Esophagus muscularis mucosa (tissue), 4 donors: ENCODE data around the gene USP17L20. TPM values are rescaled to one million over a fixed set of nuclear protein-coding genes. Genes with fewer than 3 reads are reported as not detected.
"Not testable (repeated sequence)": the region's sequence is repeated elsewhere in the genome, so short reads cannot be mapped to it uniquely, and the experiment has no call there.

Source experiments
- DNase-seq: peaks from one replicate; pipeline ENCODE4 v3.0.0-alpha.2; 2017; ENCODE audit errors: extremely low spot score
- H3K27ac ChIP-seq, 4 donors: fragments of 200-600 bp; sonication (generic); replicated peaks in 1 of 4; 1 replicate in 3 of 4; 2 replicates in 1 of 4; pipeline ENCODE4 v1.5.1; 2016 to 2019; ENCODE audit warnings: mild to moderate bottlenecking in 1 of 4
- H3K27me3 ChIP-seq, 4 donors: fragments of 200-600 bp; sonication (generic); one replicate each; pipeline versions ENCODE4 v1.5.1 to v1.6.0; 2016 to 2019
- H3K36me3 ChIP-seq, 4 donors: fragments of 200-600 bp; sonication (generic); one replicate each; pipeline ENCODE4 v1.5.1; 2016 to 2019
- H3K4me1 ChIP-seq, 4 donors: fragments of 200-600 bp; sonication (generic); one replicate each; pipeline ENCODE4 v1.5.1; 2016 to 2019
- H3K4me3 ChIP-seq, 4 donors: fragments of 200-600 bp; sonication (generic); 1 replicate in 2 of 4; 2 replicates in 2 of 4; pipeline ENCODE4 v1.5.1; 2016 to 2019; ENCODE audit warnings: mild to moderate bottlenecking in 4 of 4, moderate library complexity in 1 of 4
- H3K9me3 ChIP-seq, 4 donors: fragments of 200-600 bp; sonication (generic); 1 replicate in 3 of 4; 2 replicates in 1 of 4; pipeline ENCODE4 v1.5.1; 2016 to 2019
- WGBS: methylation state at CpG from one replicate; pipeline ENCODE4 v1.1.5; 2018; 5-methylcytosine and 5-hydroxymethylcytosine counted together
- intact Hi-C: fragments of 100-400 bp; cut with DNase I; formaldehyde crosslinking; loops from one replicate; pipeline ENCODE4 v1.15.1; 2023
- total RNA-seq, 4 donors: library from RNA; depleted of rRNA; stranded (reverse); fragments of >200 nt; gene quantifications; one replicate each; pipeline versions ENCODE4 v1.1.0 to v1.2.1, GENCODE V29; 2016

Gene USP17L20
- total RNA-seq = not detected

- intact Hi-C loops, H3K27ac ChIP-seq, H3K4me3 ChIP-seq, H3K9me3 ChIP-seq, H3K36me3 ChIP-seq, H3K27me3 ChIP-seq, DNase-seq, H3K4me1 ChIP-seq: not testable (repeated sequence)
- no CpG with 5 or more reads among the region's 15 CpGs for WGBS
These were observed at the start of gene USP17L20 for GRCh38 chr4:9257824-9258223. Gene USP17L20, plus strand, starts transcription at chr4:9258124. Its CDS starts 0 bp downstream, at chr4:9258124.

DNA sequence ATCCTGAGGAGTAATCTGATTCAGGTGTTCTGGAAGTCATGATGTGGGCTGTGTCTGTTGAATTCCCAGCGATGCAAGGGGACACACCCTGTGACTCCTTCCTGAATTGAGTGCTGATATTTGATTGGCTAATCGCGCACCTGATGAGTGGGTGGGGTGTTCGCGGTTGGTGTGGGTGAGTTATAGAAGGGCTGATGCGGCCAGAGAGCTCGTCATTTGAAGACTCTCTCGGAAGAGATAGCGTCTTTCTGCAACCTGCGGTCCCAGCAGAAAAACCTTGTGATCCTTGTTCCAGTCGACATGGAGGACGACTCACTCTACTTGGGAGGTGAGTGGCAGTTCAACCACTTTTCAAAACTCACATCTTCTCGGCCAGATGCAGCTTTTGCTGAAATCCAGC is 47.6 kb upstream of the USP17L20 start, which contains the start of gene USP17L10:
TSS of gene USP17L10 (plus strand) at position 301 of the 400 bp plus-strand sequence. CDS start at position 301, 0 bp downstream.
- H3K27me3 ChIP-seq, intact Hi-C loops: not testable (repeated sequence)

GRCh38 chr4:9214701-9215100 is 43.2 kb upstream of the USP17L20 start:
- DNase-seq, intact Hi-C loops, H3K27me3 ChIP-seq, H3K36me3 ChIP-seq, H3K4me3 ChIP-seq, H3K27ac ChIP-seq, H3K9me3 ChIP-seq, H3K4me1 ChIP-seq: not testable (repeated sequence)
- 75% methylated on average over 10 of the region's 14 CpGs for WGBS

More for the DNA sequence above, 47.6 kb upstream of the USP17L20 start, which contains the start of gene USP17L10:
- not testable (repeated sequence) for H3K4me1 ChIP-seq, DNase-seq, H3K36me3 ChIP-seq, H3K9me3 ChIP-seq, H3K4me3 ChIP-seq, H3K27ac ChIP-seq
- no CpG with 5 or more reads among the region's 13 CpGs for WGBS

GRCh38 chr4:9215105-9215504 is 42.8 kb upstream of the USP17L20 start, which contains the start of gene USP17L11:
Gene USP17L11, plus strand, starts transcription at chr4:9215405. Its CDS starts 0 bp downstream, at chr4:9215405.
- H3K36me3 ChIP-seq, H3K9me3 ChIP-seq, H3K27me3 ChIP-seq, H3K4me1 ChIP-seq, H3K27ac ChIP-seq, H3K4me3 ChIP-seq, intact Hi-C loops, DNase-seq: not testable (repeated sequence)
- no CpG with 5 or more reads among the region's 14 CpGs for WGBS

- H3K36me3 ChIP-seq, H3K27ac ChIP-seq, H3K9me3 ChIP-seq, H3K4me1 ChIP-seq, H3K4me3 ChIP-seq, DNase-seq, intact Hi-C loops, H3K27me3 ChIP-seq: not testable (repeated sequence)
- no CpG with 5 or more reads among the region's 13 CpGs for WGBS
These were observed 38.1 kb upstream of the USP17L20 start, which contains the start of gene USP17L12 for GRCh38 chr4:9219852-9220251. Gene USP17L12, plus strand, starts transcription at chr4:9220152. Its CDS starts 0 bp downstream, at chr4:9220152.

DNA sequence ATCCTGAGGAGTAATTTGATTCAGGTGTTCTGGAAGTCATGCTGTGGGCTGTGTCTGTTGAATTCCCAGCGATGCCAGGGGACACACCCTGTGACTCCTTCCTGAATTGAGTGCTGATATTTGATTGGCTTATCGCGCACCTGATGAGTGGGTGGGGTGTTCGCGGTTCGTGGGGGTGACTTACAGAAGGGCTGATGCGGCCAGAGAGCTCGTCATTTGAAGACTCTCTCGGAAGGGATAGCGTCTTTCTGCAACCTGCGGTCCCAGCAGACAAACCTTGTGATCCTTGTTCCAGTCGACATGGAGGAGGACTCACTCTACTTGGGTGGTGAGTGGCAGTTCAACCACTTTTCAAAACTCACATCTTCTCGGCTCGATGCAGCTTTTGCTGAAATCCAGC is 33.3 kb upstream of the USP17L20 start, which contains the start of gene USP17L13:
TSS of gene USP17L13 (plus strand) at position 301 of the 400 bp plus-strand sequence. CDS start at position 301, 0 bp downstream.
- intact Hi-C loops, H3K27ac ChIP-seq, H3K4me1 ChIP-seq, H3K36me3 ChIP-seq, H3K9me3 ChIP-seq, H3K4me3 ChIP-seq, DNase-seq, H3K27me3 ChIP-seq: not testable (repeated sequence)
- WGBS = no CpG with 5 or more reads among the region's 14 CpGs

DNA sequence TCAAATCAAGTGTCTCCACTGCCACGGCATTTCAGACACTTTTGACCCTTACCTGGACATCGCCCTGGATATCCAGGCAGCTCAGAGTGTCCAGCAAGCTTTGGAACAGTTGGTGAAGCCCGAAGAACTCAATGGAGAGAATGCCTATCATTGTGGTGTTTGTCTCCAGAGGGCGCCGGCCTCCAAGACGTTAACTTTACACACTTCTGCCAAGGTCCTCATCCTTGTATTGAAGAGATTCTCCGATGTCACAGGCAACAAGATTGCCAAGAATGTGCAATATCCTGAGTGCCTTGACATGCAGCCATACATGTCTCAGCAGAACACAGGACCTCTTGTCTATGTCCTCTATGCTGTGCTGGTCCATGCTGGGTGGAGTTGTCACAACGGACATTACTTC is 27.7 kb upstream of the USP17L20 start:
- H3K27me3 ChIP-seq, DNase-seq, H3K4me1 ChIP-seq, intact Hi-C loops, H3K9me3 ChIP-seq, H3K4me3 ChIP-seq, H3K36me3 ChIP-seq, H3K27ac ChIP-seq: not testable (repeated sequence)
- WGBS = 86% methylated on average over 4 of the region's 8 CpGs

GRCh38 chr4:9234085-9234484 is 23.8 kb upstream of the USP17L20 start, which contains the start of gene USP17L15:
Gene USP17L15, plus strand, starts transcription at chr4:9234385. Its CDS starts 0 bp downstream, at chr4:9234385.
- H3K4me1 ChIP-seq, H3K27ac ChIP-seq, H3K27me3 ChIP-seq, DNase-seq, H3K9me3 ChIP-seq, intact Hi-C loops, H3K36me3 ChIP-seq, H3K4me3 ChIP-seq: not testable (repeated sequence)
- WGBS = no CpG with 5 or more reads among the region's 15 CpGs

GRCh38 chr4:9238461-9238860 is 19.5 kb upstream of the USP17L20 start:
- intact Hi-C loops, H3K27me3 ChIP-seq, H3K9me3 ChIP-seq, H3K4me1 ChIP-seq, H3K36me3 ChIP-seq, H3K4me3 ChIP-seq, H3K27ac ChIP-seq: not testable (repeated sequence)
- DNase-seq = peak; percentile 79
- WGBS = no CpG with 5 or more reads among the region's 12 CpGs

- DNase-seq, H3K4me3 ChIP-seq, H3K9me3 ChIP-seq, H3K27me3 ChIP-seq, H3K4me1 ChIP-seq, intact Hi-C loops, H3K36me3 ChIP-seq, H3K27ac ChIP-seq: not testable (repeated sequence)
- 80% methylated on average over 6 of the region's 14 CpGs for WGBS
These were observed 14.3 kb upstream of the USP17L20 start, which contains the start of gene USP17L17 for GRCh38 chr4:9243579-9243978. Gene USP17L17, plus strand, starts transcription at chr4:9243879. Its CDS starts 0 bp downstream, at chr4:9243879.

DNA sequence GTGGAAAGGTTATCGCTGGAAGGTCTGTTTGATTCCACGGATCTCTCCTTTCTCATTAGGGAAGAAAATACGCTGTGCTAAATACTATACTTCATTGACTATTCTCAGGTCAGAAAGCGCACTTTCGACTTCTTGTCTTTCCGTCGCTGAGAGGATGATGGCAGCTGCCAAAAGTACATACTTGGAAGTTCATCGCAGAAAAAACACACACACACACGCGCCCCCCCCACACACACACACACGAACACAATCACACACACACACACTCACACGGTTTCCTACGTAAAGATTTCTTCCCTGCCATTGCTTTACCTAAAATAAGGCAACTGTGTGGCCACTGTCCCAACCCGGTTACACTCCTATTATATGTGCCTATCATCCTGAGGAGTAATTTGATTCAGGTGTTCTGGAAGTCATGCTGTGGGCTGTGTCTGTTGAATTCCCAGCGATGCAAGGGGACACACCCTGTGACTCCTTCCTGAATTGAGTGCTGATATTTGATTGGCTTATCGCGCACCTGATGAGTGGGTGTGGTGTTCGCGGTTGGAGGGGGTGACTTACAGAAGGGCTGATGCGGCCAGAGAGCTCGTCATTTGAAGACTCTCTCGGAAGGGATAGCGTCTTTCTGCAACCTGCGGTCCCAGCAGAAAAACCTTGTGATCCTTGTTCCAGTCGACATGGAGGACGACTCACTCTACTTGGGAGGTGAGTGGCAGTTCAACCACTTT is 9.8 kb upstream of the USP17L20 start, which contains the start of gene USP17L18:
TSS of gene USP17L18 (plus strand) at position 678 of the 728 bp plus-strand sequence. CDS start at position 678, 0 bp downstream.
- H3K27me3 ChIP-seq, H3K9me3 ChIP-seq, intact Hi-C loops, H3K27ac ChIP-seq, H3K4me3 ChIP-seq, H3K4me1 ChIP-seq, H3K36me3 ChIP-seq: not testable (repeated sequence)
- WGBS = 81% methylated on average over 11 of the region's 26 CpGs
- DNase-seq = peak; percentile 92

GRCh38 chr4:9253078-9253477 is 4.8 kb upstream of the USP17L20 start, which contains the start of gene USP17L19:
Gene USP17L19, plus strand, starts transcription at chr4:9253378. Its CDS starts 0 bp downstream, at chr4:9253378.
- DNase-seq, H3K9me3 ChIP-seq, H3K27me3 ChIP-seq, H3K36me3 ChIP-seq, H3K4me3 ChIP-seq, H3K4me1 ChIP-seq, H3K27ac ChIP-seq, intact Hi-C loops: not testable (repeated sequence)
- no CpG with 5 or more reads among the region's 13 CpGs for WGBS
